IMR-90 (cell line): ENCODE data around the gene DGKD. TPM values are rescaled to one million over a fixed set of nuclear protein-coding genes. Genes with fewer than 3 reads are reported as not detected.

Experiments
- ATAC-seq: fragments of 200-7000 bp; cut with Tn5 transposase; 2 replicates; pipeline ENCODE4 v1.9.1; 2020; ENCODE audit warnings: low read depth, mild to moderate bottlenecking, moderate library complexity
- BruUV-seq: library from RNA; stranded (reverse); fragments of 400-500 nt; replicated peaks from 2 replicates; lab custom pipeline; 2021; lab: Mats Ljungman, UMichigan
- CTCF ChIA-PET: fragments of 300-600 bp; formaldehyde crosslinking; extraction: SDS; loops from one replicate; lab custom pipeline; 2021; ENCODE audit warnings: antibody characterized with exemption; lab: Yijun Ruan, JAX
- POLR2A ChIA-PET: fragments of 300-600 bp; sonication (Branson Sonifier 250); formaldehyde crosslinking; loops from one replicate; lab custom pipeline; 2022; ENCODE audit warnings: antibody characterized with exemption; ENCODE audit not compliant: unreplicated experiment; lab: Charles Lee
- DNase-seq: peaks from one replicate; pipeline ENCODE4 v3.0.0; 2013
- H2AFZ ChIP-seq: replicated peaks from 2 replicates; pipeline ENCODE3; 2013; ENCODE audit warnings: low read length, mild to moderate bottlenecking; ENCODE audit not compliant: poor library complexity
- H2AK5ac ChIP-seq: 2 replicates; pipeline ENCODE4 v1.6.1; 2013; ENCODE audit warnings: low read depth, low read length, inconsistent platforms
- H2AK9ac ChIP-seq: replicated peaks from 2 replicates; pipeline ENCODE3; 2013; ENCODE audit warnings: mild to moderate bottlenecking, low read depth, low read length, moderate library complexity; ENCODE audit not compliant: poor library complexity
- H2BK120ac ChIP-seq: 2 replicates; pipeline ENCODE4 v1.6.1; 2013; ENCODE audit warnings: low read depth, low read length, inconsistent platforms
- H2BK15ac ChIP-seq: 3 replicates; pipeline ENCODE4 v1.6.1; 2013; ENCODE audit warnings: low read depth, low read length, inconsistent platforms
- H2BK20ac ChIP-seq: 2 replicates; pipeline ENCODE4 v1.6.1; 2013; ENCODE audit warnings: low read depth, mild to moderate bottlenecking, inconsistent platforms, low read length, moderate library complexity
- H2BK5ac ChIP-seq: 2 replicates; pipeline ENCODE4 v1.6.1; 2013; ENCODE audit warnings: mild to moderate bottlenecking, low read depth, low read length, inconsistent platforms; ENCODE audit not compliant: poor library complexity, severe bottlenecking
- H3K14ac ChIP-seq: replicated peaks from 2 replicates; pipeline ENCODE4 v1.6.1; 2013; ENCODE audit warnings: low read depth, low read length, inconsistent platforms
- H3K18ac ChIP-seq: 2 replicates; pipeline ENCODE4 v1.6.1; 2013; ENCODE audit warnings: low read depth, low read length, control low read depth
- H3K23ac ChIP-seq: 2 replicates; pipeline ENCODE4 v1.6.1; 2013; ENCODE audit warnings: low read depth, low read length, inconsistent platforms
- H3K27ac ChIP-seq: 2 replicates; pipeline ENCODE4 v1.5.1; 2013; ENCODE audit warnings: mild to moderate bottlenecking, control low read depth, low read length; ENCODE audit not compliant: insufficient read depth
- H3K27me3 ChIP-seq: 2 replicates; pipeline ENCODE4 v1.6.1; 2013; ENCODE audit warnings: low read length; ENCODE audit not compliant: control insufficient read depth, insufficient read depth
- H3K36me3 ChIP-seq: 2 replicates; pipeline ENCODE4 v1.6.1; 2013; ENCODE audit warnings: low read length, mixed read lengths; ENCODE audit not compliant: control insufficient read depth, insufficient read depth
- H3K4ac ChIP-seq: 2 replicates; pipeline ENCODE4 v1.6.1; 2013; ENCODE audit warnings: low read depth, low read length, inconsistent platforms
- H3K4me1 ChIP-seq: 2 replicates; pipeline ENCODE4 v1.6.1; 2013; ENCODE audit warnings: low read length, mixed read lengths; ENCODE audit not compliant: control insufficient read depth, insufficient read depth
- H3K4me2 ChIP-seq: 2 replicates; pipeline ENCODE4 v1.6.1; 2013; ENCODE audit warnings: low read depth, mild to moderate bottlenecking, control low read depth, low read length, moderate library complexity
- H3K4me3 ChIP-seq: 2 replicates; pipeline ENCODE4 v1.5.1; 2013; ENCODE audit warnings: low read depth, mild to moderate bottlenecking, control low read depth, low read length, moderate library complexity; ENCODE audit not compliant: insufficient read depth
- H3K56ac ChIP-seq: 2 replicates; pipeline ENCODE4 v1.6.1; 2013; ENCODE audit warnings: low read length, inconsistent platforms; ENCODE audit not compliant: insufficient read depth; ENCODE audit errors: extremely low read depth
- H3K79me1 ChIP-seq, 2 experiments: 2 replicates each; pipeline ENCODE4 v1.6.1; 2013; ENCODE audit warnings: low read length in 2 of 2, inconsistent platforms in 1 of 2, low read depth in 1 of 2
- H3K9ac ChIP-seq: 2 replicates; pipeline ENCODE4 v1.6.1; 2013; ENCODE audit warnings: low read depth, low read length, control low read depth
- H3K9me1 ChIP-seq: 2 replicates; pipeline ENCODE4 v1.6.1; 2013; ENCODE audit warnings: low read length, inconsistent platforms; ENCODE audit not compliant: insufficient read depth
- H3K9me3 ChIP-seq: 2 replicates; pipeline ENCODE4 v1.6.1; 2013; ENCODE audit warnings: low read length; ENCODE audit not compliant: control insufficient read depth, insufficient read depth
- H4K20me1 ChIP-seq: 2 replicates; pipeline ENCODE4 v1.6.1; 2013; ENCODE audit warnings: low read length, inconsistent platforms; ENCODE audit not compliant: insufficient read depth
- H4K5ac ChIP-seq: 2 replicates; pipeline ENCODE4 v1.6.1; 2013; ENCODE audit warnings: mild to moderate bottlenecking, low read depth, low read length, control low read depth
- H4K8ac ChIP-seq, 2 experiments: 2 replicates each; pipeline ENCODE4 v1.6.1; 2013; ENCODE audit warnings: low read depth in 2 of 2, low read length in 2 of 2, control low read depth in 1 of 2, inconsistent platforms in 1 of 2
- H4K91ac ChIP-seq: 2 replicates; pipeline ENCODE4 v1.6.1; 2013; ENCODE audit warnings: low read depth, low read length, inconsistent platforms; ENCODE audit not compliant: insufficient read depth
- BHLHE40 ChIP-seq: fragments of 150-350 bp; IDR thresholded peaks from 2 replicates; pipeline ENCODE4 v1.6.1; 2016; ENCODE audit warnings: mild to moderate bottlenecking, low read depth, low read length
- MAZ ChIP-seq: IDR thresholded peaks from 2 replicates; pipeline ENCODE4 v1.6.1; 2012; ENCODE audit warnings: low read depth, mild to moderate bottlenecking, low read length, improper control_type of control experiment, moderate library complexity, borderline replicate concordance
- NFE2L2 ChIP-seq: fragments of 150-350 bp; IDR thresholded peaks from 2 replicates; pipeline ENCODE4 v1.6.1; 2016; ENCODE audit warnings: low read depth, mild to moderate bottlenecking, low read length
- WGBS, 2 experiments: methylation state at CpG; one replicate each; pipeline versions ENCODE4 v1.1.5 to v1.1.7; 2013; ENCODE audit warnings: missing lambda C conversion rate in 2 of 2; ENCODE audit not compliant: insufficient read length in 1 of 2; ENCODE audit errors: extremely low coverage in 2 of 2; 5-methylcytosine and 5-hydroxymethylcytosine counted together
- dilution Hi-C: fragments of 300-500 bp; cut with HindIII; formaldehyde crosslinking; loops from one replicate; pipeline ENCODE4 v1.14.3; 2018; ENCODE audit warnings: low sequenced_read_pairs; ENCODE audit not compliant: unreplicated experiment
- in situ Hi-C: fragments of 300-500 bp; cut with MboI; formaldehyde crosslinking; loops from 3 replicates; pipeline ENCODE4 v1.14.3; 2019; ENCODE audit warnings: low sequenced_read_pairs, inconsistent platforms, mixed read lengths
- intact Hi-C: fragments of 100-400 bp; cut with micrococcal nuclease; formaldehyde crosslinking; loops from 2 replicates; pipeline ENCODE4 v1.10.0; 2022
- polyA plus RNA-seq, 3 experiments: library from polyadenylated mRNA; depleted of rRNA; stranded (reverse); fragments of >200 nt; gene quantifications; 2 replicates each; pipeline ENCODE4 v1.2.3, GENCODE V29; 2012; ENCODE audit warnings: low replicate concordance in 1 of 3
- total RNA-seq: library from RNA; depleted of rRNA; stranded (reverse); fragments of >200 nt; gene quantifications from 2 replicates; pipeline ENCODE4 v1.2.3, GENCODE V29; 2012

DGKD gene
- total and polyA plus RNA-seq, 2 of the 4 experiments (the other 2 are of a cell fraction) = 6.5 to 10.1 TPM

GRCh38 chr2:233414777-233415570, 60.7 kb downstream of the DGKD start:
- Histone ChIP-seq H3K9ac (no peak overlapping the region), H2BK15ac (no peak overlapping the region), H2AFZ (no peak overlapping the region), H4K91ac (no peak overlapping the region), H3K14ac (peak overlapping the region; percentile 24; the same call in 1 of the 2 replicates), H3K36me3 (no peaks in the 10 kb centered on the region), H2AK5ac (peak overlapping the region; percentile 24; the same call in 1 of the 2 replicates), H3K4ac (peak overlapping the region; percentile 88; the same call in 1 of the 2 replicates), H3K18ac (no peak overlapping the region; the same call in 1 of the 2 replicates), H3K4me2 (no peak overlapping the region), H4K5ac (no peak overlapping the region), H3K23ac (no peak overlapping the region; the same call in 1 of the 2 replicates), H2BK120ac (peak overlapping the region; percentile 55), H4K8ac (peak overlapping the region in 1 of 2 experiments; percentile 64; a peak in 1 of 4 replicates), H3K27ac (no peak overlapping the region), H3K9me1 (peaks cover 23% of the 10 kb centered on the region), H2AK9ac (peak overlapping the region; percentile 81), H3K56ac (no peak overlapping the region), H2BK5ac (peak overlapping the region; percentile 41), H3K27me3 (no peaks in the 10 kb centered on the region), H3K79me1 (peaks cover 8 to 53% of the 10 kb centered on the region in 2 experiments; a peak in 3 of 4 replicates), H3K9me3 (peaks cover 2% of the 10 kb centered on the region; the same call in 1 of the 2 replicates), H3K4me3 (no peak overlapping the region), H4K20me1 (no peaks in the 10 kb centered on the region), H2BK20ac (peak overlapping the region; percentile 9; the same call in 1 of the 2 replicates), H3K4me1 (peaks cover 24% of the 10 kb centered on the region)
- 0 out of 2 replicates have a peak, but pooled peaks have one; percentile 5 for ATAC-seq
- CTCF ChIA-PET = interaction anchor here (0.9 kb wide), 1 partner anchor 10 kb away, joined by 3 read pairs; no protein-coding TSS in a partner anchor
- DNase-seq = peak; percentile 60
- in situ Hi-C loops (no loop called here), dilution Hi-C loops (no loop called here), intact Hi-C loops (no loop called here)
- POLR2A ChIA-PET = no interaction called here
- whole genome bisulfite sequencing, 2 experiments = 100% methylated on average over 1 of the region's 5 CpGs; no CpG with 5 or more reads in 1 of the 2 experiments
- BruUV-seq = no TSS peak
- TF ChIP-seq BHLHE40 (no peak), MAZ (no peak), NFE2L2 (no peak)
